ENCODE results near the gene SORCS2.

The SORCS2 gene

GRCh38 chr4:7756561-7757355 lies 564.4 kb downstream of the SORCS2 start:
- in situ Hi-C loops (cut with MboI; ENCODE audit: low sequenced_read_pairs, unreplicated experiment), result no loop called here
- TF ChIP-seq CTCF (IDR thresholded peaks at IDR 0.05; ENCODE audit: borderline replicate concordance, control extremely low read depth, extremely low read depth, insufficient read depth, missing control alignments), result no peak

DNA sequence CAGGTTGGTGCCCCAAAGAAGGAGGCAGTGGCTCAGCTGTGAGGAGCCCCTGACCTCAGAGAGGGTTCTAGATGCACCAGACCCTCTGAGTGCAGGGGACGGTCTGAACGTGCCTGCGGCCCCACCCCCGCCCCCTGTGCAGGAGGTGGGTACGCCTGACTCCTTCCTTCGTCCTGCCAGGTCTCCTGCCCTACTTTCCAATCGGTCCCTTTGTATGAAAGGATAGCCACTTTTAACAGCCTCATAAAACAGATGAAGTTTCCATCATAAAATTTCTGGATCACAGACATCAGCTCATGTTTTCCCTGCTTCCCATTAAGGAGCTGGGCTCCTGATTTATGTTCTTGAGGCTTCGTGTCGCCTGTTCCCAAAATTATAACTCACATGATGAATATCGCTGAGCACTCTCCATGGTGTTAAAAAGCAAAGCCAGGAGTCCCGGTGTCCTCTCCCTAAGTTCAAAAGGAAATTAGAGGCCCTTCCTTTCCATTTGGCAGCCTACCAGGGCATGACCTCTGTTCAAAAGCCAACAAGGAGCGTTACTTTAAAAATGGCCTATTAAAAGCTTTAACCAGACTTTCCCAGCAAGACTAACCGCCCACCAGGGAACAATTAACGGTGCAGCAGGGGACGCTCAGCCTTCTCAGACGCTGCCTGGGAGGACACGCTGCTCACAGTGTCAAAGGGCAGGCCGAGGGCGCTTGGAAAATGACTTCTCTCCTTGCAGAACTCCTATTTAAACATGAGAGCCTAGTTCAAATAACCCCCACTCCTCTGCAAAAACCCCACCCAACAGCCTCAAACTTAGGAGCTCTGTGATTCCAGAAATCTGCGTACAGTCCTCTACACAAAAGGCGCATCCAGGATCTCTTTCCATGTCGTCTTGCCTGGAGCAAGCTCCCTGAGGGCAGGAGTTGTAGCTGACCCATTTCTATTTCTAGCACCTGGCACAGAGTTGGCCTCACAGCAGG lies 565.4 kb downstream of the SORCS2 start:
- DNase-seq (ENCODE audit: low spot score), result no peak
- in situ Hi-C loops (cut with MboI; ENCODE audit: low sequenced_read_pairs, unreplicated experiment), result no loop called here
- TF ChIP-seq CTCF (IDR thresholded peaks at IDR 0.05; ENCODE audit: borderline replicate concordance, control extremely low read depth, extremely low read depth, insufficient read depth, missing control alignments), result no peak

More at GRCh38 chr4:7756561-7757355, 564.4 kb downstream of the SORCS2 start:
- DNase-seq (ENCODE audit: low spot score), result no peak

DNA sequence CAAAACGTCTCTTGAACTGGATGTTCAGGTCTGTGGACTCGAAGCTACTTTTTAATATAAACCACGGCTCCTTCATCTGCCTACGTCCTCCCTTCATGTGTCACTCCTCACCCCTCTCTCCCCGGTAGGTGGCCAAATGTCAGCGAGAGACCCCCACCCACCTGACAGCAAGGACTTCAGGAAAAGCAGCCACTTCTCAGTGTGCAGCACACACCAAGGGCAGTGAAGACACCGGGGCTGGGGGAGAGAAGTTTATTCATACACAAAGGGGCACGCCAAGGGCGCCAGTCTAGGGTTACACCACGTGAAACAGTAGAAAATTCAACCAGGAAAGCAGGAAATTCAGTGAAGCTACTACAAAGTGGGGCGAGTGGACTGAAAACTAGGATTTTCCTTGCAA lies 566.1 kb downstream of the SORCS2 start:
- in situ Hi-C loops (cut with MboI; ENCODE audit: low sequenced_read_pairs, unreplicated experiment), result no loop called here
- no peak for TF ChIP-seq CTCF (IDR thresholded peaks at IDR 0.05; ENCODE audit: borderline replicate concordance, control extremely low read depth, extremely low read depth, insufficient read depth, missing control alignments)
- no peak for DNase-seq (ENCODE audit: low spot score)

DNA sequence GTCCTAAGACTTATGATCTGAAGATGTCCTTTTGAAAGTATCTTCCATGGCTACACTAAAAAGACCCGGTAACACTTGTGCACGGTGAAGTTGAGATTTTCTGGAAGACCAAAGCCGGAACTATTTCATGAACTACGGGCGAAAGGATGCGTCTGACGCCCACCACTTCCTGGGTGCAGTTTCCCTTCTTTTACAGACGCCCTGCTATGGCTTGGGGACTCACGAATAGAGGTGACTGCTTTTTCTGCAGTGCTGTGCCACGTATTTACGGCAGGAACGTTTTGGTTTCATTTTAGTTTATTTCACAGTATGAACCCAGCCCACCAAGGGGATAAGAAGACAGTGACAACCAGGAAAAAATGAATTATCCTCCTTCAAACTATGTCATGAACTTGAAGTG lies 566.9 kb downstream of the SORCS2 start:
- DNase-seq (ENCODE audit: low spot score), result no peak
- in situ Hi-C loops (cut with MboI; ENCODE audit: low sequenced_read_pairs, unreplicated experiment), result no loop called here
- TF ChIP-seq CTCF (IDR thresholded peaks at IDR 0.05; ENCODE audit: borderline replicate concordance, control extremely low read depth, extremely low read depth, insufficient read depth, missing control alignments), result no peak

- in situ Hi-C loops (cut with MboI; ENCODE audit: low sequenced_read_pairs, unreplicated experiment), result no loop called here
- no peak for DNase-seq (ENCODE audit: low spot score)
- TF ChIP-seq CTCF (IDR thresholded peaks at IDR 0.05; ENCODE audit: borderline replicate concordance, control extremely low read depth, extremely low read depth, insufficient read depth, missing control alignments), result no peak
These were observed 567.3 kb downstream of the SORCS2 start for GRCh38 chr4:7759635-7760034.

GRCh38 chr4:7760228-7760627 lies 567.9 kb downstream of the SORCS2 start:
- in situ Hi-C loops (cut with MboI; ENCODE audit: low sequenced_read_pairs, unreplicated experiment), result no loop called here
- no peak for DNase-seq (ENCODE audit: low spot score)
- no peak for TF ChIP-seq CTCF (IDR thresholded peaks at IDR 0.05; ENCODE audit: borderline replicate concordance, control extremely low read depth, extremely low read depth, insufficient read depth, missing control alignments)

Data from GM13976 (cell line).